NCI-H748 (cell line): ENCODE results near the gene CEACAM6.

Experiments used
- DNase-seq: peaks from one replicate; lab custom pipeline; 2025; ENCODE audit not compliant: unreplicated experiment; lab: John Stamatoyannopoulos, UW

Gene CEACAM6

GRCh38 chr19:41795031-41795461 is 39.7 kb downstream of the CEACAM6 start:
- peak; percentile 80 for DNase-seq

GRCh38 chr19:41796362-41796761 is 41.0 kb downstream of the CEACAM6 start, which contains the start of gene CEACAM3:
Gene CEACAM3 (plus strand): TSS chr19:41796587. CDS start chr19:41796678, 91 bp downstream.
- no peak for DNase-seq

- DNase-seq: no peak
These were observed 41.6 kb downstream of the CEACAM6 start for GRCh38 chr19:41796901-41797300.

GRCh38 chr19:41799444-41800000 is 44.2 kb downstream of the CEACAM6 start:
- DNase-seq: no peak

- no peak for DNase-seq
These were observed 45.7 kb downstream of the CEACAM6 start for GRCh38 chr19:41801031-41801430.

DNA sequence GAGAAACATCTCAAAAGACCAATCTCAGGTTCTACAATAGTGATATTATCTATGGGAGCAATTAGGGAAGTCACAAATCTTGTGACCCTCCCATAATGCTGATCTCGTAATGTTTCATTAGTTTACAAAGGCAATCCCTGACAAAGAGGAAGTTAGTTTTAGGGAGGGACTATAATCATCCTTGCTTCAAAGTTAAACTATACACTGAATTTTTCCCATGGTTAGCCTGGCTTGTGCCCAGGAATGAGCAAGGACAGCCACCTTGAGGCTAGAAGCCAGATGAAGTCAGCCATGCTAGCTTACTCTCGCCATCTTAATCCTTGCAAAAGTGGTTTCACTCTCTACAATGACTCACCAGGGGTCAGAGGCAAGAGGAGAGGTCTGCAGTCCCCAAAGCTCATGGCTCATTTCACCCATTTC is 46.5 kb downstream of the CEACAM6 start:
- DNase-seq: no peak

DNA sequence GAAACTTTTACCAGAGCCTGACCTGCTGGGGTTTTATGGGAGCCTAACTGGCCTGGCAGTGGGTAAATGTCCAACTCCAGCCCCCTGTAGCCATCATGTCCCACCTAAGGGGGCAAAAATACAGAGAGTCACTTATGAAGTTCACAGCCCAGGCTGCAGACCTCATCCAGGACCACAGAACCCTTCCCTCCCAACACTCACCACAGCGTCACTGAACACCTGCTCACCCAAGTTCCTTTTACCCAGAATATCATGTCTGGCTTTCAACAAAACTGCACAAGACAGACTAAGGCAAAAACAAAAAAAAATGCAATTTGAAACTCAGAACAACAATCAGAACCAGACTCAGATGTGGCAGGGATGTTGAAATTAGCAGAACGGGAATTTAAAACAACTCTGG is 47.4 kb downstream of the CEACAM6 start:
- no peak for DNase-seq

DNA sequence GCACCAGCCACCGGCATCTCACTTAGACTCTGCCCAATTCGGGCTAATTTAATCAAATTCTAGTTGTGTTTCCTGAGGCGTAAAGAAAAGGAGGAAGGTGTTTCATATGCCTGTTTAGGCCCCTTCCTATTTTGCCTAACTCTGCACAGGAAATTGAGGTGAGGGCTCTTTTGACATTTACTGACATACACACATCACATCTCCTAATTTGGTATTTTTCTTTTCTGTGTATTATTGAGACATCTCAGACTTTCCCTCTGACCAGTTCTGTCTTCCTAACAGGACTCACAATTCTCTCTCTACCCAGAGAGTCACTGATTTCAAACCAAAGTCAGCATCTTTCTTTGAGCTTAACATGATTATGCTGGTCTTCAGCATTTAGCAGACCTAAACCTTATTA is 49.0 kb downstream of the CEACAM6 start:
- no peak for DNase-seq

DNA sequence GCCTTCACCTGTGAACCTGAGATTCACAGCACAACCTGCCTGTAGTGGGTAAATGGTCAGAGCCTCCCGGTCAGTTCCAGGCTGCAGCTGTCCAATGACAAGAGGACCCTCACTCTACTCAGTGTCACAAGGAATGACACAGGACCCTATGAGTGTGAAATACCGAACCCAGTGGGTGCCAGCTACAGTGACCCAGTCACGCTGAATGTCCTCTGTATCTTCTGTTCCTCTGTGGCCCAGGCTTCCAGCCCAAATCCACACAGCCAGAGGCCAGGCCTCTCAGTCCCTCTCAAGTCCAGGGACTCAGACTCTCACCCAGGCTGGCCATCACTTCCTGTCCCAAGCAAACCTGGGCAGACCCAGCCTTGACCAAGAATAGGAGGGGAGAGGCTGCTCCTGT is 51.8 kb downstream of the CEACAM6 start:
- DNase-seq: no peak

GRCh38 chr19:41808663-41809566 is 53.6 kb downstream of the CEACAM6 start:
- no peak for DNase-seq

GRCh38 chr19:41810301-41810700 is 55.0 kb downstream of the CEACAM6 start:
- no peak for DNase-seq

GRCh38 chr19:41811036-41811435 is 55.7 kb downstream of the CEACAM6 start:
- DNase-seq: no peak

- no peak for DNase-seq
These were observed 56.7 kb downstream of the CEACAM6 start for GRCh38 chr19:41811981-41812380.

- no peak for DNase-seq
These were observed 58.6 kb downstream of the CEACAM6 start for GRCh38 chr19:41813911-41814310.

GRCh38 chr19:41815301-41815700 is 60.0 kb downstream of the CEACAM6 start:
- DNase-seq: no peak

- DNase-seq: no peak
These were observed 61.4 kb downstream of the CEACAM6 start for GRCh38 chr19:41816761-41817160.

GRCh38 chr19:41821003-41821735 is 65.8 kb downstream of the CEACAM6 start:
- DNase-seq: peak; percentile 81
